Kidney (tissue), 14 donors: Measurements from ENCODE around the gene SGK2. TPM values are rescaled to one million over a fixed set of nuclear protein-coding genes. Genes with fewer than 3 reads are reported as not detected.

Experiments used
- DNase-seq, 5 donors: peaks; one replicate each; pipeline ENCODE4 v3.0.0-alpha.2; 2013 to 2020
- FAIRE-seq: peaks from 2 replicates; lab custom pipeline; 2012; peaks lifted over from hg19 to GRCh38; lab: Jason Lieb, UNC
- H3K27ac ChIP-seq, 2 donors: one replicate each; pipeline ENCODE4 v1.7.0; 2013; ENCODE audit warnings: low read depth in 2 of 2, low read length in 2 of 2, inconsistent platforms in 1 of 2
- H3K27me3 ChIP-seq: one replicate; pipeline ENCODE4 v1.7.1; 2013; ENCODE audit warnings: low read length, inconsistent platforms; ENCODE audit not compliant: control insufficient read depth, insufficient read depth
- H3K36me3 ChIP-seq, 3 donors: one replicate each; pipeline versions ENCODE4 v1.7.0 to v1.7.1; 2013; ENCODE audit warnings: low read length in 3 of 3, control low read depth in 1 of 3, inconsistent platforms in 1 of 3; ENCODE audit not compliant: insufficient read depth in 3 of 3, control insufficient read depth in 2 of 3
- H3K4me1 ChIP-seq, 3 donors: one replicate each; pipeline versions ENCODE4 v1.7.0 to v1.7.1; 2013; ENCODE audit warnings: low read length in 3 of 3, inconsistent platforms in 1 of 3, low read depth in 1 of 3; ENCODE audit not compliant: control insufficient read depth in 2 of 3, insufficient read depth in 2 of 3
- H3K4me3 ChIP-seq, 3 donors: one replicate each; pipeline versions ENCODE4 v1.7.0 to v1.8.1; 2013; ENCODE audit warnings: low read length in 3 of 3, control low read depth in 1 of 3, inconsistent platforms in 1 of 3
- H3K9ac ChIP-seq, 3 donors: one replicate each; pipeline versions ENCODE4 v1.7.0 to v1.7.1; 2013; ENCODE audit warnings: low read length in 3 of 3, control low read depth in 1 of 3, inconsistent platforms in 1 of 3
- H3K9me3 ChIP-seq, 3 donors: one replicate each; pipeline versions ENCODE4 v1.7.0 to v1.7.1; 2013; ENCODE audit warnings: low read length in 3 of 3, control low read depth in 1 of 3, inconsistent platforms in 1 of 3; ENCODE audit not compliant: control insufficient read depth in 2 of 3, insufficient read depth in 1 of 3
- CTCF ChIP-seq: IDR thresholded peaks from 3 replicates; pipeline ENCODE4 v1.5.1; 2012; ENCODE audit warnings: mild to moderate bottlenecking, moderate library complexity, borderline replicate concordance; ENCODE audit not compliant: insufficient read depth; ENCODE audit errors: extremely low read depth
- intact Hi-C: fragments of 100-400 bp; cut with DNase I; formaldehyde crosslinking; loops from one replicate; pipeline ENCODE4 v1.11.1; 2022
- polyA plus RNA-seq: library from polyadenylated mRNA; stranded (reverse); fragments of 350-450 nt; fragmentation: Illumina TruSeq; extraction: RNeasy Lipid Tissue Mini Kit (QIAGEN cat#74804); gene quantifications from one replicate; pipeline ENCODE4 v1.2.3, GENCODE V29; 2014; ENCODE audit warnings: low read depth, low replicate concordance; ENCODE audit not compliant: insufficient read depth
- total RNA-seq: library from RNA; stranded (reverse); fragmentation: NEBNext Ultra II Directional; extraction: Animal tissue kit (Norgen Biotek cat#: 25700); gene quantifications from one replicate; pipeline ENCODE4 v1.2.1, GENCODE V29; 2021
- donor health status: control.
- donor health status: control.
- donor health status: control.
- donor health status: control.
- donor health status: control.
- donor health status: DM: yes; HTN: yes; CAD: no.
- donor health status: Normal renal cell carcinoma (clear cell type).

SGK2 gene
- total and polyA plus RNA-seq, 2 donors from 2014 or later = 42.9 to 95.1 TPM

GRCh38 chr20:43564993-43565757 is 6.3 kb downstream of the SGK2 start:
- intact Hi-C loops = no loop called here

GRCh38 chr20:43565758-43566104 is 6.9 kb downstream of the SGK2 start:
- TF ChIP-seq CTCF = no peak
- Histone ChIP-seq H3K4me3 (no peak overlapping the region), H3K27me3 (no peaks in the 10 kb centered on the region), H3K9me3 (no peaks in the 10 kb centered on the region), H3K36me3 (peaks cover 0 to 28% (median 21%) of the 10 kb centered on the region in 3 donors), H3K9ac (no peak overlapping the region), H3K27ac (no peak overlapping the region), H3K4me1 (peaks cover 0 to 7% (median 5%) of the 10 kb centered on the region in 3 donors)
- DNase-seq (no peak), FAIRE-seq (no peak)
- intact Hi-C loops = no loop called here

More at GRCh38 chr20:43564993-43565757, 6.3 kb downstream of the SGK2 start:
- TF ChIP-seq CTCF = no peak
- Histone ChIP-seq H3K4me3 (peak overlapping the region in 1 of 3 donors; percentile 2), H3K9ac (no peak overlapping the region), H3K36me3 (peaks cover 0 to 23% (median 17%) of the 10 kb centered on the region in 3 donors), H3K4me1 (peaks cover 0 to 7% (median 5%) of the 10 kb centered on the region in 3 donors), H3K27me3 (no peaks in the 10 kb centered on the region), H3K27ac (no peak overlapping the region), H3K9me3 (no peaks in the 10 kb centered on the region)
- DNase-seq = peak in 1 of 5 donors; percentile 59
- FAIRE-seq = no peak

GRCh38 chr20:43567477-43567876 is 8.7 kb downstream of the SGK2 start:
- Histone ChIP-seq H3K9me3 (no peaks in the 10 kb centered on the region), H3K27ac (no peak overlapping the region), H3K27me3 (no peaks in the 10 kb centered on the region), H3K4me3 (no peak overlapping the region), H3K4me1 (peaks cover 0 to 7% (median 5%) of the 10 kb centered on the region in 3 donors), H3K36me3 (peaks cover 0 to 32% (median 32%) of the 10 kb centered on the region in 3 donors), H3K9ac (no peak overlapping the region)
- intact Hi-C loops = no loop called here
- FAIRE-seq (no peak), DNase-seq (peak in 1 of 5 donors; percentile 27)
- no peak for TF ChIP-seq CTCF
